GM12865 (cell line): ENCODE measurements around the gene BCL2L1.
A peak's percentile ranks its signal among the peaks of the same experiment; 100 is the strongest.

Source experiments
- DNase-seq: peaks from one replicate; pipeline ENCODE4 v3.0.0; 2010; ENCODE audit warnings: low read depth
- H3K4me3 ChIP-seq: 2 replicates; pipeline ENCODE4 v1.5.1; 2011; ENCODE audit warnings: mild to moderate bottlenecking, low read depth, low read length, control low read depth
- TF ChIP-seq, protein P1 (sequence below): IDR thresholded peaks from 2 replicates; pipeline ENCODE4 v1.5.1; 2011; ENCODE audit warnings: low read length, control low read depth, low read depth, inconsistent platforms; ENCODE audit not compliant: insufficient read depth; ENCODE audit errors: missing control alignments

The BCL2L1 gene

DNA sequence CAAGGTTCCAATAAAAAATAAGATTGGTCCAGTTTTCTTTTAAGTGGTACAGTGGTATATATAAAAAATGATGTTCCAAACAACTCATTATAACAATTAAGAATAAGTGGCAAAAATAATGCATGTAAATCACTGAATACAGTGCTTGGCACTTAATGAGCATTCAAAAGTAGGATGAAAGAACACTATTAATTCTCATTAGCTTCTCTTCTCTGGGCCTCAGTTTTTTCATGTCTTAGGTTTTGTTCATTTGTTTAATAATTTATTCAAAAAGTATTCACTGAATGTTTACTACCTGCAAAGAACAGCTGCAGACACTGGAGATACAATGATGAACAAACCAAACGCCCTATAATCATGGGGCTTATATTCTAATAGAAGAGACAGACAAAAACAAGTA lies 21.1 kb downstream of the BCL2L1 start:
- DNase-seq = no peak
- no peak overlapping the region for H3K4me3 ChIP-seq
- TF ChIP-seq, protein P1, sequence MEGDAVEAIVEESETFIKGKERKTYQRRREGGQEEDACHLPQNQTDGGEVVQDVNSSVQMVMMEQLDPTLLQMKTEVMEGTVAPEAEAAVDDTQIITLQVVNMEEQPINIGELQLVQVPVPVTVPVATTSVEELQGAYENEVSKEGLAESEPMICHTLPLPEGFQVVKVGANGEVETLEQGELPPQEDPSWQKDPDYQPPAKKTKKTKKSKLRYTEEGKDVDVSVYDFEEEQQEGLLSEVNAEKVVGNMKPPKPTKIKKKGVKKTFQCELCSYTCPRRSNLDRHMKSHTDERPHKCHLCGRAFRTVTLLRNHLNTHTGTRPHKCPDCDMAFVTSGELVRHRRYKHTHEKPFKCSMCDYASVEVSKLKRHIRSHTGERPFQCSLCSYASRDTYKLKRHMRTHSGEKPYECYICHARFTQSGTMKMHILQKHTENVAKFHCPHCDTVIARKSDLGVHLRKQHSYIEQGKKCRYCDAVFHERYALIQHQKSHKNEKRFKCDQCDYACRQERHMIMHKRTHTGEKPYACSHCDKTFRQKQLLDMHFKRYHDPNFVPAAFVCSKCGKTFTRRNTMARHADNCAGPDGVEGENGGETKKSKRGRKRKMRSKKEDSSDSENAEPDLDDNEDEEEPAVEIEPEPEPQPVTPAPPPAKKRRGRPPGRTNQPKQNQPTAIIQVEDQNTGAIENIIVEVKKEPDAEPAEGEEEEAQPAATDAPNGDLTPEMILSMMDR = no peak

DNA sequence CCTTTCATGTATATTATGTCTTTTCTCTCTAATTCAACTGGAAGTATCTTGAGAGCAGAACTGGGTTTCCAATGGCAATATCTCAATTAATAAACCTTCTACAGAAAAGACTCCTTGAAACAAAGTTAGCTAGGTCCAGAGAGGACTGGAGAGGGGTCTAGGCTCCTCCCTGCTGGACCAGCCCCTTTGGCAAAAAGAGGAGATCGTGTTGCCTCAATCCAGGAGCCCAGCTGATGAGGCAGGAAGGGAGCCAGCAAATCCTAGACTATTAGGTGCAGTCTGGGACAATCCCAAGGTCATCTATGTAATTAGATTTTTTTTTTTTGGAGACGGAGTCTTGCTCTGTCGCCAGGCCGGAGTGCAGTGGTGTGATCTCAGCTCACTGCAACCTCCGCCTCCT lies 21.9 kb downstream of the BCL2L1 start:
- no peak overlapping the region for H3K4me3 ChIP-seq
- TF ChIP-seq, protein P1 = no peak
- no peak for DNase-seq

DNA sequence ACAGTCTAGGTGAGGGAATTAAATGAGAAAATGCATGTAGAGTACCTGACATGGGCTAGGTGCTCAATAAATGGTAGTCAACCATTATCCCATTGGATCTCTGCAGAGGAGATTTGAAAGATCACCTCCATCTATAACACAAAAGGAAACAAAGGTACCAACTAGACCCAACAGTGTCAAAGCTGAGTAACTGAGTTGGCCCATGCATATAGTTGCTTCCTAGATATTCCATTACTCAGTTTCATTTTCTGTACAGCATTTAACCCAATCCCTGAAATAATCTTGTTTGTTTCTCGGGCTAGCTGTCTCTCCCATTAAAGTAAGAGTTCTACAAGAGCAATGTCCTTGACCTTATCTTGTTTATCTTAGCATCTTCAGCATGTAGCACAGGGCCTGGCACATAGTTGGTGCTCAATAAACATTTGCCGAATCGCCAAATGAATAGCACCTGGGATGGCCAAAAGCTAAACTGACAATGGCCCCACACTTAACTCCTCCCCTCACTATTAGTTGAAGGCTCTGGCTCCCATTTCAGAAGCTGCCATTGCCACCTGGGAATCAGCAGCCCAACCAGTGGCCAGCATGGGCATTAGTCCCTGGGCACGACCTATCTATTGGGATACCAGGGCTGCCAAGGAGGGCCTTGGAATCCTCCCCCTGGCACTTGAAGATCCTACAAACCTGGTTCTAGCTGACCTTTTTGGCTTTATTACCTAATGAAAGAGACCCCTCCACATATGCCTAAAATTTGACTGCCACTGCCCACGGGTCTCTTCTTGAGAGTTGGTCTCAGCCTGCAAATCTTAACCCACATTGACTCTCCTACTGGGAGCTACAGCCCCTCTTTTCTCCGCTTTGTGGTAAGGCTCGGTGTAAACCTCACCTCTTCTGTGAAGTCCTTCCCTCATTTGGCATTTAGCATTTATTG lies 22.6 kb downstream of the BCL2L1 start:
- TF ChIP-seq, protein P1 = no peak
- no peak for DNase-seq
- H3K4me3 ChIP-seq = no peak overlapping the region

DNA sequence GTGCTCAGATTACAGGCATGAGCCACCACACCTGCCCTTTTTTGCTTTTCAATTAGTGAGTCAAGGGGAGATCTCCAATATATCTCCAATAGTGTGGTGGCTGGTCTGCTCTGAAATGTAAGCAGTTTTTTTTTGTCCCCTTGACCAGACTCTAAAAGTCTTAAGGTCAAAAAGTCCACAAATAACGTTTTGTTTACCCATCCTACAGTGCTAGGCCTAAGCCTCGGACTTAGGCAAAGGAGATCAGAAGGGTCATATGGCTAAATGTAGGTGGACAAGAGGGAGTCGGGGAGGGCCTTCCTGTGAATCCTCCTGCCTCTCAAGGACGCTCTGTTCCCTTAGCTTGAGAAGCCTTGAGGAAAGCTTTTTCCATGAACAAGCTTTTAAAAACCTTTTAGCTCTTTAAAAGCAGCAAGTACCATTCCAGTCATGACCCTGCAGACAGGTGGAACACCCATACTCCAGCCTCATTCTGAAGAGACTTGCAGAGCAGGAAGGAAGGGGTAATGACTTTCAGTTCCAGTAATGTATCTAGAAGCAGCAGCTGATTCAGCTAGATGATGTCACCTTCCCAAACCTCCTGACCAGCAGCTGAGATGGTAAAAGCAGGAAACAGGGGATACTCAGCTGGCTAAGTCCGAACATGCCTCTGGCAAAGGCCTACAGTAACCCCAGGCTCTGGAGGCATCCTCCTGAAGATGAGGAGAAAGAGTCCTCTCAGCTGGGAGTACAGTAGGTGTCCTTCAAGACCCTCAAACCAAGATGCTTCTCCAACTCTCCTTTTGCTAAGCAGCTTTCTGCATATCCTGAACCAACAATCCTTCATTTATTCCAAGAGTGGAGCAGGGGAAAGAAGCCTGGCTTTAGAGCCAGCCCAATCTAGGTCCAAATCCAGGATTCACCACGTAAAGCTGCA lies 23.6 kb downstream of the BCL2L1 start:
- peak; percentile 81 for DNase-seq
- TF ChIP-seq, protein P1 = no peak
- no peak overlapping the region for H3K4me3 ChIP-seq

DNA sequence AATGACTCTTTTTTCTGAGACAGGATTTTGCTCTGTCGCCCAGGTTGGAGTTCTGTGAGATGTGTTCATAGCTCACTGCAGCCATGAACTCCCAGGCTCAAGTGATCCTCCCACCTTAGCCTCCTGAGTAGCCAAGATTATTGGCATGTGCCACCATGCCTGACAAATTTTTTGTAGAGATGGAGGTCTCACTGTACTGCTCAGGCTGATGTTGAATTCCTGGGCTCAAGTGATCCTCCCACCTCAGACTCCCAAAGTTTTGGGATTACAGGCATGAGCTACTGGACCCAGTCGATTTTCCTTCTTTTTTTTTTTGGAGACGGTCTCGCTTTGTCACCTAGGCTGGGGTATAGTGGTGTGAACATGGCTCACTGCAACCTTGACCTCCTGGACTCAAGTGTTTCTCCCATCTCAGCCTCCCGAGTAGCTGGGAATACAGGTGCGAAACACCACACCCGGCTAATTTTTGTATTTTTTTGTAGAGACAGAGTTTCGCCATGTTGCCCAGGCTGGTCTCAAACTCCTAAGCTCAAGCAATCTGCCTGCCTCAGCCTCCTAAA lies 24.3 kb downstream of the BCL2L1 start:
- H3K4me3 ChIP-seq = no peak overlapping the region
- TF ChIP-seq, protein P1 = no peak
- no peak for DNase-seq

DNA sequence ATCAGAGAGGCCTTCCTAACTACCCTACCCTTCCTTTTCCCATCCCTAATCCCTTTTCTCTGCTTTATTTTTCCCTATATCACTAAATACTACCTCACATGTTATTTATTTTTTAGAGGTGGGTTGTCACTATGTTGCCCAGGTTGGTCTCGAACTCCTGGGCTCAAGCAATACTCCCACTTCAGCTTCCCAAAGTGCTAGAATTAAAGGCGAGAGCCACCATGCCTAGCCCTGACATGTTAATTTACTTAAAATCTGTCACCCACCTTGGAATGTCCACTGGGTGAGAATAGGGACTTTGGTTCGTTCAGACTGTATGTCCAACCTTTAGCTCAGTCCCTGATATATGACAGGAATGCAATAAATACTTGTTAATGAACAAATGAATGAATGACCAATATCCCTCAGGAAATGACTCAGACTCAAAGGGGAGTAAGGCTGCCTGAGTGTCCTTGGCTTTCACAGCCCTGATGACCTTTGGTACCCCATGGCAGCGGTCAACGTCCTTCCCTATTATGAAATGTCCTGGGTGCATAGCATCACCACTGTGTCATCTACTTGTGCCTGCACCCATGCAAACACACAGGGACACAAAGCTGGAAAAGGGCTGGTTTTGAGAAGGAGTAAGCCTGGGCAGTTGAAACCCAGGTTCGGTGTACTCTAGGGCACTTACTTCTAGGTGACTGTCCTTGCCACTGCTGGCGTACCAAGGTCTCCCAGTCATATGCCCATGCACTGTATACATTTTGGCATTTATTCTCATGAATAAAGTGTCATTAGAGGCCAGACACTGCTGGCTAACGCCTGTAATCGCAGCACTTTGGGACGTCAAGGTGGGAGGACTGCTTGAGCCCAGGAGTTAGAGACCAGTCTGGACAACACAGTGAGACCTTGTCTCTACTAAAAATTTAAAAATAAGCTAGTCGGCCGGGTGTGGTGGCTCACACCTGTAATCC lies 26.5 kb downstream of the BCL2L1 start:
- TF ChIP-seq, protein P1 = no peak
- H3K4me3 ChIP-seq = no peak overlapping the region
- DNase-seq = no peak
